ENCODE data around the gene MAP2K6. TPM values are rescaled to one million over a fixed set of nuclear protein-coding genes. Genes with fewer than 3 reads are reported as not detected.

MAP2K6 gene
- total and polyA plus RNA-seq, 11 donors, result 0.61 to 5.1 (median 1.4) TPM

DNA sequence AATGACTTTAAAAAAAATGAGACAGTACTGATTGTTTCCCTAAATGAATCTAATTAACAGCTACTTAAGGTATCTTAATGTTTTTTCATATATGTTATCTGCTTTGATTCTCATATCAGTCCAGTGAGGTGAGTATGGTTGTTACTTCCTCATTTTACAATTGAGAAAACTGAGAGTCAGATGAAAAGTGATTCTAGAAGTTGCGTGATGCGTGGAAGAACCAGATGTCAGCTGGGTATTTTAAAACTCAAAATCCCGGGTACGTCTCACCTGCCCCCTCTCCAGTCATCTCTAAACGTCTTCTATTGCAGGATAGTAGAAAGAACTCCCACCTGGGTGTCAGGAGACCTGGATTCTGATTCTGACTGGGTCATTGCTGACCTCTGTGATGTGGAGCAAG is 89.2 kb downstream of the MAP2K6 start:
- TF ChIP-seq POLR2A (IDR thresholded peaks at IDR 0.05), result no peak
- TF ChIP-seq, protein P1, sequence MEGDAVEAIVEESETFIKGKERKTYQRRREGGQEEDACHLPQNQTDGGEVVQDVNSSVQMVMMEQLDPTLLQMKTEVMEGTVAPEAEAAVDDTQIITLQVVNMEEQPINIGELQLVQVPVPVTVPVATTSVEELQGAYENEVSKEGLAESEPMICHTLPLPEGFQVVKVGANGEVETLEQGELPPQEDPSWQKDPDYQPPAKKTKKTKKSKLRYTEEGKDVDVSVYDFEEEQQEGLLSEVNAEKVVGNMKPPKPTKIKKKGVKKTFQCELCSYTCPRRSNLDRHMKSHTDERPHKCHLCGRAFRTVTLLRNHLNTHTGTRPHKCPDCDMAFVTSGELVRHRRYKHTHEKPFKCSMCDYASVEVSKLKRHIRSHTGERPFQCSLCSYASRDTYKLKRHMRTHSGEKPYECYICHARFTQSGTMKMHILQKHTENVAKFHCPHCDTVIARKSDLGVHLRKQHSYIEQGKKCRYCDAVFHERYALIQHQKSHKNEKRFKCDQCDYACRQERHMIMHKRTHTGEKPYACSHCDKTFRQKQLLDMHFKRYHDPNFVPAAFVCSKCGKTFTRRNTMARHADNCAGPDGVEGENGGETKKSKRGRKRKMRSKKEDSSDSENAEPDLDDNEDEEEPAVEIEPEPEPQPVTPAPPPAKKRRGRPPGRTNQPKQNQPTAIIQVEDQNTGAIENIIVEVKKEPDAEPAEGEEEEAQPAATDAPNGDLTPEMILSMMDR (IDR thresholded peaks at IDR 0.05), result no peak
- H3K27ac ChIP-seq, result no peak overlapping the region
- no peak for DNase-seq
- no peak overlapping the region for H3K4me3 ChIP-seq
- ATAC-seq, result no peak
- H3K4me1 ChIP-seq, result peaks cover 0 to 31% (median 10%) of the 10 kb centered on the region in 12 donors
- H3K36me3 ChIP-seq, result no peaks in the 10 kb centered on the region
- no peaks in the 10 kb centered on the region for H3K9me3 ChIP-seq
- H3K27me3 ChIP-seq, result no peaks in the 10 kb centered on the region
- intact Hi-C loops (cut with DNase I), result loop anchor here in 2 of 10 donors (10.0 kb wide), 2 partner anchors 61 to 179 kb away; partner anchors contain the start of gene ABCA5 (in 1 of the 2)
- WGBS, 4 donors, result 93 to 94% (median 94%) methylated on average over 5 of the region's 5 CpGs

DNA sequence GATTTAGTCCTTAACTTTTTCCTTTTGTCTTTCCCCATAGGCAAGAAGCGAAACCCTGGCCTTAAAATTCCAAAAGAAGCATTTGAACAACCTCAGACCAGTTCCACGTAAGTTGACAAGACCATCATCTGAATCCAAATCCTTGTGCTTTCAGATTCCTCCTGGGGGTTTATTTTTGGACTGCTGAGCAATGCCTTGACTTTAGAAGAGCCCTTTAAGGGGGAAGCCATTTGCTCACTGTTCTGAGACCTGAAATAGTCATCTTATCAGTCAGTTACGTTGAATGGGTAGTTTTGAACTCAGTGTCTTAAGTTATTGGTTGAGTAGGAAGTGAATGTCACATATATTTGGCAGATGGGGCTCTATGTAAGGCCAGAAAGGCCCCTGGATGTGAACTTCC is 91.2 kb downstream of the MAP2K6 start:
- intact Hi-C loops (cut with DNase I), result loop anchor here in 2 of 10 donors (10.0 kb wide), 2 partner anchors 59 to 181 kb away; partner anchors contain the start of gene ABCA5 (in 1 of the 2)
- TF ChIP-seq POLR2A (IDR thresholded peaks at IDR 0.05), result no peak
- TF ChIP-seq, protein P1 (IDR thresholded peaks at IDR 0.05), result no peak
- peak overlapping the region in 3 of 12 donors; percentile 27 to 52 (median 39) for H3K27ac ChIP-seq
- peaks cover 0 to 5% (median 0%) of the 10 kb centered on the region in 12 donors for H3K9me3 ChIP-seq
- no peak for DNase-seq
- no peaks in the 10 kb centered on the region for H3K27me3 ChIP-seq
- peaks cover 0 to 30% (median 10%) of the 10 kb centered on the region in 12 donors for H3K4me1 ChIP-seq
- ATAC-seq, result no peak
- 75 to 76% (median 75%) methylated on average over 3 of the region's 3 CpGs for WGBS, 4 donors
- no peaks in the 10 kb centered on the region for H3K36me3 ChIP-seq
- H3K4me3 ChIP-seq, result no peak overlapping the region

DNA sequence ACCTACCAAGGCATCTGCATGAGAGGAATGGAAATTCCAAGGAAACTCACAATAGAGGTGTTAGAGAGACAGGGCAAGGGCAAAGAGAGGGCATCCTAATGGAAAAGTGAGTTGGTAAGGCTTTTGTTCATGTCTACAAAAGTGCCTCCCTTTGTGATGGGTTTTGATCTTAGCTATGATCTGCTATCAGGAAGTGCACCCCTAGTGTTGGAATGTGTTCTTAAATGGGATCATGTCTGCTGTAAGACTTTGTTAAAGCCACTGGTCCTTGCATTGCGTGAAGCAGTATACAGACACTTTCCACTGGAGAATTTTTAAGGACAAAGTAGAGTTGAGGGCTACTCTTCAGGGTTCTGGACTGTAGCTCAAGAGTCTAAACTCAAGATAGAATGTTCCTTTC is 92.0 kb downstream of the MAP2K6 start:
- Histone ChIP-seq H3K9me3 (peaks cover 0 to 5% (median 0%) of the 10 kb centered on the region in 12 donors), H3K36me3 (no peaks in the 10 kb centered on the region), H3K27me3 (no peaks in the 10 kb centered on the region), H3K4me3 (no peak overlapping the region), H3K27ac (no peak overlapping the region), H3K4me1 (peaks cover 0 to 22% (median 3%) of the 10 kb centered on the region in 12 donors)
- no peak for DNase-seq
- intact Hi-C loops (cut with DNase I), result loop anchor here in 2 of 10 donors (10.0 kb wide), 2 partner anchors 58 to 182 kb away; partner anchors contain the start of gene ABCA5 (in 1 of the 2)
- no peak for TF ChIP-seq POLR2A (IDR thresholded peaks at IDR 0.05)
- TF ChIP-seq, protein P1 (IDR thresholded peaks at IDR 0.05), result peak in 1 of 12 donors; percentile 7
- 95 to 99% (median 96%) methylated on average over 1 of the region's 1 CpG for WGBS, 4 donors
- no peak for ATAC-seq

DNA sequence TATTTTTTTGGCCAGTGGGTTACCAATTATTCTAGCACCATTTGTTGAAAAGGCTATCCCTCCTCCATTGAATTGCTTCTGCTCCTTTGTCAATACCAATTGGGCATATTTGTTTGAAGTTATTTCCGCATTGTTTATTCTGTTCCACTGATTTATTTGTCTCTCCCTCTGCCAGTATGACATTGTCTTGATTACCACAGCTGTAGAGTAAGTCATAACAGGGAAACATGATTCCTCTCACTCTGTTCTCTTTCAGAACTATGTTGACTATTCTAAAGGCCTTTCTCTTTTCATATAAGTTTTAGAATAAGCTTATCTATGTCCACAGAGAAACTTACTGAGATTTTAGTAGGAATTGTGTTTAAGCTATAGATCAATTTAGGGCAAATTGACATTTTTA is 94.3 kb downstream of the MAP2K6 start:
- no peak overlapping the region for H3K27ac ChIP-seq
- TF ChIP-seq POLR2A (IDR thresholded peaks at IDR 0.05), result no peak
- TF ChIP-seq, protein P1 (IDR thresholded peaks at IDR 0.05), result no peak
- intact Hi-C loops (cut with DNase I), result loop anchor here in 2 of 10 donors (10.0 kb wide), 2 partner anchors 56 to 184 kb away; partner anchors contain the start of gene ABCA5 (in 1 of the 2)
- H3K27me3 ChIP-seq, result no peaks in the 10 kb centered on the region
- ATAC-seq, result no peak
- no peak overlapping the region for H3K4me3 ChIP-seq
- DNase-seq, result no peak
- no peaks in the 10 kb centered on the region for H3K36me3 ChIP-seq
- WGBS, 4 donors, result 93 to 100% (median 96%) methylated on average over 1 of the region's 1 CpG
- peaks cover 0 to 3% (median 0%) of the 10 kb centered on the region in 12 donors for H3K4me1 ChIP-seq
- peaks cover 0 to 5% (median 0%) of the 10 kb centered on the region in 12 donors for H3K9me3 ChIP-seq

Data from heart left ventricle (tissue), 16 donors.